Neural progenitor cell (in vitro differentiated cells): Measurements from ENCODE around the gene ZMYND8.

Experiments
- EZH2phosphoT487 ChIP-seq: fragments of 200-600 bp; sonication (generic); IDR thresholded peaks from 2 replicates; pipeline ENCODE4 v1.6.1; 2017; ENCODE audit warnings: antibody characterized with exemption
- TF ChIP-seq, protein P1 (sequence below): fragments of 200-600 bp; sonication (generic); IDR thresholded peaks from 2 replicates; pipeline ENCODE4 v1.5.1; 2017; ENCODE audit warnings: antibody characterized with exemption, mild to moderate bottlenecking

DNA sequence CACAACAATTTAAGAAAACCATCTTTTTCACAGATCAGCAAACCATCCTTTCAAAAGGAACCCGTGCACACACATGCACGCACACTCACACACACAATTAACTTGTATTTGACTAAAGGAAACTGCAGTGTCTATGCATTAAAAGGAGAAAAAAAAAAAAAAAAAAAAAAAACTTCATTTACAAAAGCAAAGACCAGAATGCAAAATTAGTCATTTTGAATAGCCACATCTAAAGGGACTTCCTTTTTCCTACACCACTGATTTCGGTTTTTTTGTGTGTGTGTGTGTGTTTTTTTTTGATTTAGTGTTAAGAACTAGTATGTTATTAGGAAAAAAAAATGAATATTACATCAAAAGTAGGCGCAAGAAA is 6.3 kb downstream of the ZMYND8 start:
- TF ChIP-seq, protein P1, sequence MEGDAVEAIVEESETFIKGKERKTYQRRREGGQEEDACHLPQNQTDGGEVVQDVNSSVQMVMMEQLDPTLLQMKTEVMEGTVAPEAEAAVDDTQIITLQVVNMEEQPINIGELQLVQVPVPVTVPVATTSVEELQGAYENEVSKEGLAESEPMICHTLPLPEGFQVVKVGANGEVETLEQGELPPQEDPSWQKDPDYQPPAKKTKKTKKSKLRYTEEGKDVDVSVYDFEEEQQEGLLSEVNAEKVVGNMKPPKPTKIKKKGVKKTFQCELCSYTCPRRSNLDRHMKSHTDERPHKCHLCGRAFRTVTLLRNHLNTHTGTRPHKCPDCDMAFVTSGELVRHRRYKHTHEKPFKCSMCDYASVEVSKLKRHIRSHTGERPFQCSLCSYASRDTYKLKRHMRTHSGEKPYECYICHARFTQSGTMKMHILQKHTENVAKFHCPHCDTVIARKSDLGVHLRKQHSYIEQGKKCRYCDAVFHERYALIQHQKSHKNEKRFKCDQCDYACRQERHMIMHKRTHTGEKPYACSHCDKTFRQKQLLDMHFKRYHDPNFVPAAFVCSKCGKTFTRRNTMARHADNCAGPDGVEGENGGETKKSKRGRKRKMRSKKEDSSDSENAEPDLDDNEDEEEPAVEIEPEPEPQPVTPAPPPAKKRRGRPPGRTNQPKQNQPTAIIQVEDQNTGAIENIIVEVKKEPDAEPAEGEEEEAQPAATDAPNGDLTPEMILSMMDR, result no peak
- TF ChIP-seq EZH2phosphoT487, result no peak
